HG03280 (cell line): ENCODE data around the gene FOXF2.

Experiments used
- ATAC-seq: cut with Tn5 transposase; IDR thresholded peaks from one replicate; pipeline ENCODE4 v1.9.1; 2021; ENCODE audit warnings: mild to moderate bottlenecking, moderate library complexity; ENCODE audit not compliant: unreplicated experiment

Gene FOXF2

DNA sequence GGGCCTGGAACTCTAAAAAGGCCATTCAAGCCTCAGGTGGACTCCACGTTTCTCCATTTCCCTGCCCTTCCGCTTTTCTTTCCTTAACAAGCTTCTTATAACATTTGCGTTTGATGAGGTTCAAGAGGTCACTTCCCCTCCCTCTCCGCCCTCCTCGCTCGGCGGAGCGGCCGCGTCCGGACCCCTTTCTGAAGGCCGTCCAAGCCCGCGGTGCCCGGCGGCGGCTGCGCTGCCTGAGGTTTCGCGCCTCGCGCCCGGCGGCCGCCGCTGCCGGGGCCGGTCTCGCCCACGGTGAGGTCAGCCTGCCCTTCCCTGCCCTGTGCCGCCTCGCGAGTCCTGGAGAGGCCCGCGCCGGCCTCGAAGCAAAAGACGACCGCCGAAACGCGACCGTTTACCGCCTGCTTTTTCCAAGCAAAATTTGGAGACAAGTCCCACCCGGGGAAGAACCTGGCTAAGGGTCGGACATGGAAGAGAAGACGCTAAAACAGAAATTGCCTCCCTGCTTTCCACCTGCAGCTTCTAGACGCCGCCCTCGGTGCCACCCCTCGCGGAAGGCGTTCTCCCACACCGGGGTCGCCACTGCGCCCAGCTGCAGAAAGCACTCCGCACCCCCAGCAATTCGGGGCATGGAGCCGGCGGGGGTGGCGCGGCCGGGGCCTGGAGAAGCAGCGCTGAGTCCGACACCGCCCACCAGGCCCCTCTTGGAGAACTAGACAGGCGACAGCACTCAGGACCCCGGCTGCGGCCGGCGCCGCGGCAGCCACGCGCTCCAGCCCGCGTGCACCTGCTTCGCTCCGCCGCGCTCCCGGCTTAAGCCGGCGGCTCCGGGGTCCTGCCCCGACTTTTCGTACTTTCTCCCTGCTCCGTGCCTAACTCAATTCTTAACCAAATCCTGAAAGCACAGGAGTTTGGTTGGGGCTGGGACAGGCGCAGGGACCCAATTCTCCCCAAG is 11.0 kb upstream of the FOXF2 start:
- no peak for ATAC-seq

GRCh38 chr6:1379017-1379787 is 10.2 kb upstream of the FOXF2 start:
- no peak for ATAC-seq

DNA sequence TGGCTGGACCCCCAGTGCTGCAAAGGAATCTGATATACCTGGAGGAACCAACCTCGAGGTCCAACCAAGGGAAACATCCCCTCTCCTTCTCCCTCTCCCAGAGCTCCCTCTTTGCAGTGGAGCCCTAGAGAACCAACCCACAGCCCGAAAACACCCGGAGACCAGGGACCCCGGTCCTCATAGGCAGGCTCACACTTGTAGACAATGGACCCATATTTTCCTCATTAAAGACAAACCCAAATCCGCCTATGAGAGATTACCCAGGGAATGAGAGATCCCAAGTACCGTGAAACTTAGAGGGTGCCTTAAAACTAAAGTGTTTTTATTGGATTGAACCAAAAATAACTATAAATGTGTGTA is 9.6 kb upstream of the FOXF2 start:
- ATAC-seq = no peak

- no peak for ATAC-seq
Measured at GRCh38 chr6:1380625-1381427, 8.6 kb upstream of the FOXF2 start.

DNA sequence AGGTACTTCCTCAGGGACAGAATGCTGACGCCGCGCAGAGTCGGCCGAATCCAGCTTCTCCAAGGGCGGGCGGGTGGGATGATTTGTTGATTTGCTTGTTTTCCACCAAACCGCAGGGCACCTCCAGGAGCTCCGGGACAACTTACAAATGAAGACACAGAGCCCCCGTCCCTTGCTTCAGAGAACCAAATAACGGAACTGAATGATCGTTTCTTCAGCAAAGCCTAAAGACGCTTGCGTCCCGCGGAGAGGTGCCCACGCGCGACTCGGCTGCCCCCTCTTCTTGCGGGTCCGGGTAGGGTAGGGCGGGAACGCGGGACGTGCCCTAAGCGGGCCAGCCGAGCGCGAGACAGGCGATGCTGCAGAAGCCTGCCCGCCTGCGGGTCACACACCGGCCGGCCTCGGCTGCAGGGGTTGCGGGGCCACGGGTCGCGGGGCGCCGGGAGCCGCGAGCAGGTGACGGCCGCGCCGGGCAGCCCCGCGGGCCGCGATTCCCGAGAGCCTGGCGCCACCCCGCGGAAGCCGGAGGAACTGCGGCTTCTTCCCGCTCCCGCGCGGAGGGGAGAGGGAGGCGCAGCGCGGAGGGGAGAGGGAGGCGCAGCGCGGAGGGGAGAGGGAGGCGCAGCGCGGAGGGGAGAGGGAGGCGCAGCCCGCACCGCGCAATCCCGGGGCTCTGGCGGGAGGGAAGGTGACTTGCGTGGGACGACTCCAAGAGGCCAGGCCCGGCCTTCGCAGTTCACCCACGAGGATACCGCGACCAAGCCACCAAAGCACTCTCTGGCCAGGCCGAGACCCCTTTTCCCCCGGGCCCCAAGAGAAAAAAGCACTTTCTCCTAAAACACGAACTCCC is 7.7 kb upstream of the FOXF2 start:
- ATAC-seq = no peak

GRCh38 chr6:1382331-1382882 is 7.0 kb upstream of the FOXF2 start:
- no peak for ATAC-seq

GRCh38 chr6:1382883-1383728 is 6.3 kb upstream of the FOXF2 start:
- no peak for ATAC-seq

GRCh38 chr6:1383729-1384548 is 5.4 kb upstream of the FOXF2 start:
- no peak for ATAC-seq

GRCh38 chr6:1384549-1385128 is 4.7 kb upstream of the FOXF2 start:
- ATAC-seq = no peak

DNA sequence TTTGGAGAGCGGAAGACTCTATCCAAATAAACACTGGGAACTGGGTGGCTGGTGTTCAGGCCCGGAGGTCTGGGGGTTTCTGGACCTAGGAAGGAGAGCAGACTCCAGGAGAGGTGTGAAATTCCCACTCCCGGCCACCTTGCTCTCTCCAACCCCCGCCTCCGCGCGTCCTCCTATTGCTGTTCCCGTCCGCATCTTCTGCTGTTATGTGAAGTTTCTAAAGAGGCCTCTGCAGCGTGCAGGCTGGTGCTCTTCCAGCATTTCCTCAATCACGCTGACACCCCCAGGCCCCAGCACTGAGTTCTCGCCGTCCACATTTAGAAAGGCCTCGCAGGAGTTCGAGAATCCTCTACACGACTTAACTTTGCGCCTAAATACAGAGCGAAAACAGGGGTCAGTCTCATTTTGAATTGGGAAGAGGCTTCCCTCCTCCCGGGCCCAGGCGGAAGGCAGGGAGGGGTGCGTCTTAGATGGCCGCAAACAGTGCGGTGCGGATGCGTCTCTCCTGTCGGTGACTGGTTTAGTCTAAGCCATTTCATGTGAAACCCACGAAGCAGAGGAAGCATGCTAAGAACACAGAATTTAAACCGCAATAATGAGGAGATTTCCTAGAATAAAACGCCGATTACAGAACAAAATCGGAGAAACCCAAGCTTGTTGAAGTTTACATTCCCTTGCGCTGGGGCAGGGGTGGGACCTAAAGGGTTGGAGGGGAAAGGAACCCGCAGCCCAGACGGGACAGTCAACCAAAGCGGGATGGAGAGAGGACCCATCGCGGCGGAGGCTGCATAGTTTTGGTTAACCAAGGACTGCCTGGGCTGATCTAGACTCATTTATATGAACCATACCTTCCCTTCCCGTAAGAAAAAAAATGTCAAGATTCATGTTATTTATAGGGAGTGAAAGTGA is 4.0 kb upstream of the FOXF2 start:
- ATAC-seq = no peak

DNA sequence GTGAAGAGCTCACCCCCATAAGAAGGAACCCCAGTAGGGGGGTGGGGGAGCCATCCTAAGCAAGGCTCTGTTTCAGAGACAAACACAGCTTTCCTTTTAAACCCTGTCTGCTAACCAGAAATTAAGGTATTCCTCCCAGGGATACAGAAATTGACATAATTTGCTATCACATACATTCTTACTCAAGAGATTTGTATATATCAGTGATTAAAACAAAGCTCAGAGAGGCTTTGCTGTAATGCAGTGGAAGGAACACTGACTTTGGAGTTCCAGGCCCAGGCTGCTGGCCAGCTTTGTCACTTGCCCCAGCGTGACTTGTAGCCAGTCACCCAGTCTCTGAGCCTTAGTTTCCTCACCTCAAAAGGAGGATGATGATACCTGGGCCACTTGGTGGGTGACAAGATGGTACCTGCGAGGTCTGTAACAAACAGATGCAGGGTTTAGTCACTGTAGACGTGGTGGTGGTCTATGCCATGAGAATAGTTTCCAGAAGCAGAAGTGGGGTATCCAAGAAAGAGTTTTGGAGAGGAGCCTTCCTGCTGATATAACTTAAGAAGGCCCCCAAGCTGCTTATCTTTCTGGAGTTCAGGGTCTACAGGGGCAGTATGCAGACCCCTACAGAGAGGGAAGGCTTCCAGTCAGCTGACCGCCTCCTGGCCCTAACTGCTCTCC is 3.2 kb upstream of the FOXF2 start:
- ATAC-seq = no peak

- ATAC-seq = no peak
Measured at GRCh38 chr6:1387538-1387875, 1.9 kb upstream of the FOXF2 start.

DNA sequence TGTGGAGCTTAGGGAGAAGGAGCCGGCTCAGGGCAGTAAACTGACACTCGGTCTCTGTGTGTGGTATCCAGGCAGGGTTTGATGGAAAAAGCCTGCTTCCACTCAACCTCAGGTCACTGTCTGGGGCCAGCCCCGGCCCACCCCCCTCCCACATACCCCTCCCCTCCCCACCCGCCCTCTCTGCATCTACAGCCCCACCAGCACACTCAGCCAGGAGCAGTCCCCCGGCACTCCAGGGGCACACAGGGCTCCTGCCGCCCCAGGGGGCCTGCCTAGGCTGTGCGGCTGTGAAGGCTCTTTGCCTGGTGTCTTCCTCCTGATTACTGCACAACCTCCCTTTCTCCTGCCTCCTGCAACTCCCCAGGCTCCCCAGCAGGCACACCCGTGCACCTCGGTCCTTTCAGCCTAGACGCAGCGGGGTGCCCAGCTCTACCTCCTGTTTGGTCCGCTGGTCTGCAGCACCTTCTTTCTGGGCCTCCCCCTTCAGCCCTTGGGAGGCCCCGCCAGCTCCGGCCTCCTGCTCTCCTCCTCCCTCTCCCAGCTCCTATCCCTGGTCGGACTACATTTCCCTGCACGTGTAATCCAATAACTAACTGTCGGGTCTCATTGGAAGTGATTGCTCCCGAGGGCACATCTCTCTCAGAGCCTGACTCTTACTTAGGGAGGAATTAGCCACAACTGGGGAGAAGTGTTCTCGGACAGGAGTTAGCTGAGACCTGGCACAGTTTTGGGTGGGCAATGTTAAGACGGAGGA is 1.3 kb upstream of the FOXF2 start:
- ATAC-seq = no peak

DNA sequence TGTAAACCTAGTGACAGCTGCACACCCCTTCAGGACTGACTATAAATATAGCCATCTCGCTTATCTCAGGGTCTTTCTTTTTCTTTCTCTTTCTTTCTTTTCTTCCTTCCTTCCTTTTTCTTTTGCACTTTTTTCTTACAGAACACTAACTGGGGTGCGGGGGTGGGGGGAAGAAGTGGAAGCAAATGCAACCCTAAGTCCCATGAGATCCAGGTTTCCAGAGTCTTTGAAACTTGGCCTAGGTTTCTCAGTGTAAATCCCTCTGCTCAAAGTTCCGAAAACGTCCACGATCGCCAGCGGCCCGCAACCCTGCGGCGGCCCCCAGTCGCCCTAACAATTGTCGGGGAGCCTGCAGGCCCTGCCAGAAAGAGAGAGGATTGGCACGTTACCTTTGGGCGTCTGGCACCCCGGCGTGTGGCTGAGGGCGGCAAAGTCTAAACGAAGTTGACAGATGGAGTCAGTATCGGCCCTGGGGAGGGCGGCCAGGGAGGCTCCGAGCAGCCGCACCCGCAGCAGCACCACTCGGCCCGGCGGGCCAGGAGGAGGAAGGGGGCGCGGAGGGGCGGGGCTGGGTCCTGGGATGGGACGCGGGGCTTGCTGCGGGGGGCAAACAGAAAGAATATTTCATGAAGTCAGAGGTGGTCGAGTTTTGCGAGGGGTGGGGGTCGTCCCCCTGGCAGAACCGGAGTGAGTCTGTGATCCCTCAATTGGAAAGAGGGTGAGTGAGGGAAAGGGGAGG is 577 bp upstream of the FOXF2 start:
- no peak for ATAC-seq
